HepG2 (cell line): ENCODE results near the gene MYL6B. TPM values are rescaled to one million over a fixed set of nuclear protein-coding genes. Genes with fewer than 3 reads are reported as not detected.

Experiments
- AGO2 ChIP-seq: fragments of 200-400 bp; formaldehyde crosslinking; optimal IDR thresholded peaks from 2 replicates; pipeline ENCODE3; 2017; ENCODE audit warnings: mild to moderate bottlenecking, low read depth, low read length, moderate library complexity
- BCL3 ChIP-seq: sonication (generic); formaldehyde crosslinking; IDR thresholded peaks from 2 replicates; pipeline ENCODE4 v1.5.1; 2020; ENCODE audit warnings: mild to moderate bottlenecking, missing genetic modification reagents, moderate library complexity
- EP300 ChIP-seq, 3 experiments: sonication (generic) in 1 of 3; formaldehyde crosslinking in 1 of 3; IDR thresholded peaks; 2 replicates each; pipeline versions ENCODE4 v1.5.1 to v1.6.1; 2011 to 2020; ENCODE audit warnings: low read depth in 2 of 3, low read length in 2 of 3, borderline replicate concordance in 1 of 3, improper control_type of control experiment in 1 of 3, mild to moderate bottlenecking in 1 of 3, missing genetic modification reagents in 1 of 3, moderate library complexity in 1 of 3
- GPBP1L1 ChIP-seq: sonication (generic); formaldehyde crosslinking; IDR thresholded peaks from 2 replicates; pipeline ENCODE4 v1.5.0; 2020; ENCODE audit warnings: mild to moderate bottlenecking, missing genetic modification reagents
- HDAC1 ChIP-seq: sonication (generic); formaldehyde crosslinking; IDR thresholded peaks from 2 replicates; pipeline ENCODE4 v1.5.1; 2020; ENCODE audit warnings: mild to moderate bottlenecking, missing genetic modification reagents
- MEF2D ChIP-seq: sonication (generic); formaldehyde crosslinking; IDR thresholded peaks from 2 replicates; pipeline ENCODE4 v1.5.1; 2020; ENCODE audit warnings: mild to moderate bottlenecking, missing genetic modification reagents
- NR3C1 ChIP-seq: sonication (generic); formaldehyde crosslinking; IDR thresholded peaks from 2 replicates; pipeline ENCODE4 v1.4.0; 2020; ENCODE audit warnings: missing genetic modification reagents
- SP1 ChIP-seq, 2 experiments: fragments of 450-650 bp in 1 of 2; sonication (generic) in 1 of 2; formaldehyde crosslinking in 1 of 2; IDR thresholded peaks; 2 replicates each; pipeline versions ENCODE4 v1.4.0 to v1.6.1; 2016 to 2020; ENCODE audit warnings: missing genetic modification reagents in 1 of 2
- TBP ChIP-seq: sonication (generic); formaldehyde crosslinking; IDR thresholded peaks from 2 replicates; pipeline ENCODE4 v1.5.0; 2020; ENCODE audit warnings: missing genetic modification reagents
- TCF7 ChIP-seq: sonication (generic); IDR thresholded peaks from 2 replicates; pipeline ENCODE4 v1.6.1; 2016; ENCODE audit warnings: antibody characterized with exemption, low read depth
- XRCC5 ChIP-seq: fragments of 200-400 bp; formaldehyde crosslinking; optimal IDR thresholded peaks from 2 replicates; pipeline ENCODE3; 2017; ENCODE audit warnings: mild to moderate bottlenecking, low read length
- polyA plus RNA-seq, 8 experiments: library from polyadenylated mRNA; depleted of rRNA in 3 of 8; stranded (reverse) in 7 of 8; unstranded in 1 of 8; fragments of >200 nt; fragmentation: Illumina TruSeq in 4 of 8; extraction: Trizol in 4 of 8; gene quantifications; 2 replicates each; pipeline versions ENCODE4 v1.2.1 to v1.2.3, GENCODE V29; 2011 to 2016; ENCODE audit warnings: low read depth in 4 of 8, missing spikeins in 1 of 8, mixed read lengths in 1 of 8; ENCODE audit not compliant: insufficient read depth in 1 of 8
- total RNA-seq, 5 experiments: library from RNA; depleted of rRNA; stranded (reverse); fragments of >200 nt; fragmentation: Illumina TruSeq; extraction: Trizol; gene quantifications; 2 replicates each; pipeline ENCODE4 v1.2.3, GENCODE V29; 2016; ENCODE audit warnings: low read depth in 1 of 5
- TF ChIP-seq, protein P1 (sequence below): IDR thresholded peaks from 2 replicates; pipeline ENCODE4 v1.6.1; 2016; ENCODE audit warnings: low read depth
- TF ChIP-seq, protein P2 (sequence below): sonication (generic); formaldehyde crosslinking; IDR thresholded peaks from 2 replicates; pipeline ENCODE4 v1.5.0; 2020; ENCODE audit warnings: mild to moderate bottlenecking, missing genetic modification reagents, borderline replicate concordance

The MYL6B gene
- total and polyA plus RNA-seq, 2 of the 13 experiments (the other 11 are each of a cell fraction or from before 2014, with no cell fraction given), result 75.7 to 88.7 TPM

- TF ChIP-seq AGO2 (peak; percentile 70), SP1 (IDR thresholded peaks at IDR 0.05) (no peak), SP1 (CRISPR knock-in tag; IDR thresholded peaks at IDR 0.05) (0 out of 2 replicates have a peak, but pooled peaks have one; percentile 26), TCF7 (no peak), GPBP1L1 (CRISPR knock-in tag) (no peak), NR3C1 (CRISPR knock-in tag) (no peak), BCL3 (no peak), HDAC1 (CRISPR knock-in tag) (no peak), TBP (CRISPR knock-in tag) (no peak), MEF2D (CRISPR knock-in tag) (0 out of 2 replicates have a peak, but pooled peaks have one; percentile 33), XRCC5 (peak; percentile 15), EP300 (IDR thresholded peaks at IDR 0.05; ENCODE audit: low read depth in 2 of 2, low read length in 2 of 2) (no peak), EP300 (CRISPR knock-in tag; IDR thresholded peaks at IDR 0.05; ENCODE audit: borderline replicate concordance) (no peak)
- TF ChIP-seq, protein P1, sequence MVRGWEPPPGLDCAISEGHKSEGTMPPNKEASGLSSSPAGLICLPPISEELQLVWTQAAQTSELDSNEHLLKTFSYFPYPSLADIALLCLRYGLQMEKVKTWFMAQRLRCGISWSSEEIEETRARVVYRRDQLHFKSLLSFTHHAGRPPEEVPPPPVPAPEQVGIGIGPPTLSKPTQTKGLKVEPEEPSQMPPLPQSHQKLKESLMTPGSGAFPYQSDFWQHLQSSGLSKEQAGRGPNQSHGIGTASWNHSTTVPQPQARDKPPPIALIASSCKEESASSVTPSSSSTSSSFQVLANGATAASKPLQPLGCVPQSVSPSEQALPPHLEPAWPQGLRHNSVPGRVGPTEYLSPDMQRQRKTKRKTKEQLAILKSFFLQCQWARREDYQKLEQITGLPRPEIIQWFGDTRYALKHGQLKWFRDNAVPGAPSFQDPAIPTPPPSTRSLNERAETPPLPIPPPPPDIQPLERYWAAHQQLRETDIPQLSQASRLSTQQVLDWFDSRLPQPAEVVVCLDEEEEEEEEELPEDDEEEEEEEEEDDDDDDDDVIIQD (CRISPR knock-in tag), result no peak
- TF ChIP-seq, protein P2, sequence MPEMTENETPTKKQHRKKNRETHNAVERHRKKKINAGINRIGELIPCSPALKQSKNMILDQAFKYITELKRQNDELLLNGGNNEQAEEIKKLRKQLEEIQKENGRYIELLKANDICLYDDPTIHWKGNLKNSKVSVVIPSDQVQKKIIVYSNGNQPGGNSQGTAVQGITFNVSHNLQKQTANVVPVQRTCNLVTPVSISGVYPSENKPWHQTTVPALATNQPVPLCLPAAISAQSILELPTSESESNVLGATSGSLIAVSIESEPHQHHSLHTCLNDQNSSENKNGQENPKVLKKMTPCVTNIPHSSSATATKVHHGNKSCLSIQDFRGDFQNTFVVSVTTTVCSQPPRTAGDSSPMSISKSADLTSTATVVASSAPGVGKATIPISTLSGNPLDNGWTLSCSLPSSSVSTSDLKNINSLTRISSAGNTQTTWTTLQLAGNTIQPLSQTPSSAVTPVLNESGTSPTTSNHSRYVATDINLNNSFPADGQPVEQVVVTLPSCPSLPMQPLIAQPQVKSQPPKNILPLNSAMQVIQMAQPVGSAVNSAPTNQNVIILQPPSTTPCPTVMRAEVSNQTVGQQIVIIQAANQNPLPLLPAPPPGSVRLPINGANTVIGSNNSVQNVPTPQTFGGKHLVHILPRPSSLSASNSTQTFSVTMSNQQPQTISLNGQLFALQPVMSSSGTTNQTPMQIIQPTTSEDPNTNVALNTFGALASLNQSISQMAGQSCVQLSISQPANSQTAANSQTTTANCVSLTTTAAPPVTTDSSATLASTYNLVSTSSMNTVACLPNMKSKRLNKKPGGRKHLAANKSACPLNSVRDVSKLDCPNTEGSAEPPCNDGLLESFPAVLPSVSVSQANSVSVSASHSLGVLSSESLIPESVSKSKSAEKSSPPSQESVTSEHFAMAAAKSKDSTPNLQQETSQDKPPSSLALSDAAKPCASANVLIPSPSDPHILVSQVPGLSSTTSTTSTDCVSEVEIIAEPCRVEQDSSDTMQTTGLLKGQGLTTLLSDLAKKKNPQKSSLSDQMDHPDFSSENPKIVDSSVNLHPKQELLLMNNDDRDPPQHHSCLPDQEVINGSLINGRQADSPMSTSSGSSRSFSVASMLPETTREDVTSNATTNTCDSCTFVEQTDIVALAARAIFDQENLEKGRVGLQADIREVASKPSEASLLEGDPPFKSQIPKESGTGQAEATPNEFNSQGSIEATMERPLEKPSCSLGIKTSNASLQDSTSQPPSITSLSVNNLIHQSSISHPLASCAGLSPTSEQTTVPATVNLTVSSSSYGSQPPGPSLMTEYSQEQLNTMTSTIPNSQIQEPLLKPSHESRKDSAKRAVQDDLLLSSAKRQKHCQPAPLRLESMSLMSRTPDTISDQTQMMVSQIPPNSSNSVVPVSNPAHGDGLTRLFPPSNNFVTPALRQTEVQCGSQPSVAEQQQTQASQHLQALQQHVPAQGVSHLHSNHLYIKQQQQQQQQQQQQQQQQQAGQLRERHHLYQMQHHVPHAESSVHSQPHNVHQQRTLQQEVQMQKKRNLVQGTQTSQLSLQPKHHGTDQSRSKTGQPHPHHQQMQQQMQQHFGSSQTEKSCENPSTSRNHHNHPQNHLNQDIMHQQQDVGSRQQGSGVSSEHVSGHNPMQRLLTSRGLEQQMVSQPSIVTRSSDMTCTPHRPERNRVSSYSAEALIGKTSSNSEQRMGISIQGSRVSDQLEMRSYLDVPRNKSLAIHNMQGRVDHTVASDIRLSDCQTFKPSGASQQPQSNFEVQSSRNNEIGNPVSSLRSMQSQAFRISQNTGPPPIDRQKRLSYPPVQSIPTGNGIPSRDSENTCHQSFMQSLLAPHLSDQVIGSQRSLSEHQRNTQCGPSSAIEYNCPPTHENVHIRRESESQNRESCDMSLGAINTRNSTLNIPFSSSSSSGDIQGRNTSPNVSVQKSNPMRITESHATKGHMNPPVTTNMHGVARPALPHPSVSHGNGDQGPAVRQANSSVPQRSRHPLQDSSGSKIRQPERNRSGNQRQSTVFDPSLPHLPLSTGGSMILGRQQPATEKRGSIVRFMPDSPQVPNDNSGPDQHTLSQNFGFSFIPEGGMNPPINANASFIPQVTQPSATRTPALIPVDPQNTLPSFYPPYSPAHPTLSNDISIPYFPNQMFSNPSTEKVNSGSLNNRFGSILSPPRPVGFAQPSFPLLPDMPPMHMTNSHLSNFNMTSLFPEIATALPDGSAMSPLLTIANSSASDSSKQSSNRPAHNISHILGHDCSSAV (CRISPR knock-in tag), result 0 out of 2 replicates have a peak, but pooled peaks have one; percentile 19
Measured at GRCh38 chr12:56129206-56129941, 23.0 kb upstream of the MYL6B start (continued).
